H1 (cell line): ENCODE data around the gene NREP. TPM values are rescaled to one million over a fixed set of nuclear protein-coding genes. Genes with fewer than 3 reads are reported as not detected.

Source experiments
- CTCF ChIA-PET: fragments of 300-600 bp; sonication (Branson Sonifier 250); formaldehyde crosslinking; loops from one replicate; lab custom pipeline; 2021; ENCODE audit not compliant: partially characterized antibody; lab: Charles Lee
- POLR2A ChIA-PET: fragments of 300-600 bp; sonication (Branson Sonifier 250); formaldehyde crosslinking; loops from one replicate; lab custom pipeline; 2021; ENCODE audit warnings: inconsistent platforms; ENCODE audit not compliant: partially characterized antibody; lab: Charles Lee
- DNase-seq, 2 experiments: peaks; one replicate each; pipeline versions ENCODE4 v3.0.0 to v3.0.0-alpha.2; 2010 to 2022; ENCODE audit warnings: low spot score in 2 of 2, low read depth in 1 of 2, mixed read lengths in 1 of 2
- FAIRE-seq: peaks from 2 replicates; lab custom pipeline; 2011; peaks lifted over from hg19 to GRCh38; lab: Jason Lieb, UNC
- H2AFZ ChIP-seq: 2 replicates; pipeline ENCODE4 v1.8.1; 2012; ENCODE audit warnings: low read length, inconsistent platforms
- H2AK5ac ChIP-seq: 2 replicates; pipeline ENCODE4 v1.6.1; 2013; ENCODE audit warnings: low read depth, low read length
- H2BK120ac ChIP-seq: replicated peaks from 2 replicates; pipeline ENCODE3; 2013; ENCODE audit warnings: low read depth, low read length, inconsistent platforms
- H2BK12ac ChIP-seq: 2 replicates; pipeline ENCODE4 v1.6.1; 2013; ENCODE audit warnings: low read depth, low read length
- H2BK15ac ChIP-seq: 2 replicates; pipeline ENCODE4 v1.6.1; 2013; ENCODE audit warnings: low read length
- H2BK20ac ChIP-seq: 2 replicates; pipeline ENCODE4 v1.6.1; 2013; ENCODE audit warnings: low read length
- H2BK5ac ChIP-seq: 2 replicates; pipeline ENCODE4 v1.6.1; 2013; ENCODE audit warnings: low read depth, low read length
- H3K14ac ChIP-seq: 2 replicates; pipeline ENCODE4 v1.6.1; 2013; ENCODE audit warnings: inconsistent platforms; ENCODE audit not compliant: insufficient read length
- H3K18ac ChIP-seq: 2 replicates; pipeline ENCODE4 v1.6.1; 2013; ENCODE audit warnings: low read length; ENCODE audit errors: extremely low read depth
- H3K23ac ChIP-seq: 2 replicates; pipeline ENCODE4 v1.6.1; 2013; ENCODE audit warnings: inconsistent platforms; ENCODE audit not compliant: insufficient read length
- H3K23me2 ChIP-seq: 2 replicates; pipeline ENCODE4 v1.6.1; 2013; ENCODE audit warnings: low read depth, low read length
- H3K27ac ChIP-seq: 2 replicates; pipeline ENCODE4 v1.6.1; 2011; ENCODE audit warnings: low read depth, low read length, inconsistent platforms
- H3K27me3 ChIP-seq, 4 experiments: replicated peaks in 1 of 4; 1 replicate in 1 of 4; 2 replicates in 3 of 4; pipeline versions ENCODE4 v1.6.1 to v1.8.1; 2011 to 2013; ENCODE audit warnings: low read length in 3 of 4, mild to moderate bottlenecking in 3 of 4, inconsistent platforms in 2 of 4, mixed read lengths in 2 of 4, moderate library complexity in 1 of 4; ENCODE audit not compliant: control insufficient read depth in 3 of 4, insufficient read depth in 3 of 4; ENCODE audit errors: extremely low read depth in 1 of 4
- H3K36me3 ChIP-seq, 4 experiments: 2 replicates each; pipeline versions ENCODE4 v1.6.1 to v1.8.1; 2011 to 2013; ENCODE audit warnings: mild to moderate bottlenecking in 4 of 4, low read length in 3 of 4, moderate library complexity in 2 of 4, control low read depth in 1 of 4, inconsistent platforms in 1 of 4; ENCODE audit not compliant: insufficient read depth in 4 of 4, control insufficient read depth in 2 of 4
- H3K4ac ChIP-seq: replicated peaks from 2 replicates; pipeline ENCODE3; 2013; ENCODE audit warnings: low read length, low read depth, mixed read lengths, inconsistent platforms; ENCODE audit not compliant: insufficient read length
- H3K4me1 ChIP-seq, 4 experiments: replicated peaks in 1 of 4; 1 replicate in 1 of 4; 2 replicates in 3 of 4; pipeline versions ENCODE4 v1.6.1 to v1.8.1; 2011 to 2013; ENCODE audit warnings: low read length in 3 of 4, inconsistent platforms in 2 of 4, mixed read lengths in 1 of 4; ENCODE audit not compliant: insufficient read depth in 4 of 4, control insufficient read depth in 3 of 4
- H3K4me2 ChIP-seq, 2 experiments: 2 replicates each; pipeline versions ENCODE4 v1.6.1 to v1.8.1; 2011 to 2013; ENCODE audit warnings: low read depth in 2 of 2, low read length in 2 of 2, control low read depth in 1 of 2, inconsistent platforms in 1 of 2, mild to moderate bottlenecking in 1 of 2; ENCODE audit not compliant: insufficient read depth in 1 of 2
- H3K4me3 ChIP-seq, 4 experiments: fragments of 200-600, 300-600 bp in 1 of 4; sonication (generic), shearing (Covaris generic), sonication (Bioruptor Twin) in 1 of 4; 2 replicates each; pipeline versions ENCODE4 v1.5.1 to v1.8.1; 2011 to 2016; ENCODE audit warnings: low read length in 4 of 4, low read depth in 3 of 4, control low read depth in 2 of 4, inconsistent platforms in 2 of 4, mild to moderate bottlenecking in 2 of 4, mixed read lengths in 1 of 4, moderate library complexity in 1 of 4; ENCODE audit not compliant: insufficient read depth in 2 of 4; ENCODE audit errors: extremely low read depth in 1 of 4
- H3K56ac ChIP-seq: replicated peaks from 2 replicates; pipeline ENCODE3; 2013; ENCODE audit warnings: low read depth, mild to moderate bottlenecking, mixed read lengths, low read length, inconsistent platforms; ENCODE audit not compliant: insufficient read length
- H3K79me1 ChIP-seq: 2 replicates; pipeline ENCODE4 v1.6.1; 2013; ENCODE audit warnings: low read depth, low read length, control low read depth
- H3K79me2 ChIP-seq, 2 experiments: 2 replicates each; pipeline versions ENCODE4 v1.6.1 to v1.8.1; 2012 to 2013; ENCODE audit warnings: low read length in 2 of 2, mild to moderate bottlenecking in 2 of 2, inconsistent platforms in 1 of 2; ENCODE audit not compliant: insufficient read depth in 2 of 2, control insufficient read depth in 1 of 2
- H3K9ac ChIP-seq, 4 experiments: replicated peaks in 1 of 4; 1 replicate in 1 of 4; 2 replicates in 3 of 4; pipeline versions ENCODE4 v1.6.1 to v1.8.1; 2011 to 2013; ENCODE audit warnings: low read depth in 3 of 4, low read length in 3 of 4, control low read depth in 2 of 4, mild to moderate bottlenecking in 2 of 4, moderate library complexity in 2 of 4, inconsistent platforms in 1 of 4; ENCODE audit errors: extremely low read depth in 1 of 4
- H3K9me3 ChIP-seq, 2 experiments: 2 replicates each; pipeline versions ENCODE4 v1.6.1 to v1.8.1; 2012 to 2013; ENCODE audit warnings: mild to moderate bottlenecking in 2 of 2, moderate library complexity in 2 of 2, control low read depth in 1 of 2, inconsistent platforms in 1 of 2, low read depth in 1 of 2, low read length in 1 of 2, mixed read lengths in 1 of 2; ENCODE audit not compliant: insufficient read depth in 2 of 2
- H4K20me1 ChIP-seq, 2 experiments: replicated peaks in 1 of 2; 2 replicates each; pipeline versions ENCODE3 to v1.8.1; 2011 to 2013; ENCODE audit warnings: inconsistent platforms in 2 of 2, low read length in 2 of 2, mild to moderate bottlenecking in 1 of 2; ENCODE audit not compliant: insufficient read depth in 2 of 2, control insufficient read depth in 1 of 2
- H4K5ac ChIP-seq: 2 replicates; pipeline ENCODE4 v1.6.1; 2013; ENCODE audit warnings: low read length, low read depth, mixed read lengths, inconsistent platforms; ENCODE audit not compliant: insufficient read length
- H4K8ac ChIP-seq: 2 replicates; pipeline ENCODE4 v1.8.0; 2013; ENCODE audit warnings: mild to moderate bottlenecking, moderate library complexity, low read length, inconsistent platforms; ENCODE audit not compliant: insufficient read depth; ENCODE audit errors: extremely low read depth
- H4K91ac ChIP-seq: replicated peaks from 2 replicates; pipeline ENCODE3; 2013; ENCODE audit warnings: low read length, mixed read lengths, inconsistent platforms; ENCODE audit not compliant: insufficient read length
- ATF2 ChIP-seq: IDR thresholded peaks from 2 replicates; pipeline ENCODE4 v1.6.1; 2012; ENCODE audit warnings: low read length, inconsistent platforms
- CHD2 ChIP-seq: IDR thresholded peaks from 2 replicates; pipeline ENCODE4 v1.6.1; 2012; ENCODE audit warnings: low read length, improper control_type of control experiment
- CREB1 ChIP-seq: IDR thresholded peaks from 2 replicates; pipeline ENCODE4 v1.6.1; 2012; ENCODE audit warnings: inconsistent platforms
- CTBP2 ChIP-seq: IDR thresholded peaks from 2 replicates; pipeline ENCODE4 v1.7.0; 2011; ENCODE audit warnings: borderline replicate concordance, mild to moderate bottlenecking, moderate library complexity, mixed read lengths, low read length; ENCODE audit not compliant: insufficient read depth, insufficient read length
- EGR1 ChIP-seq: IDR thresholded peaks from 2 replicates; pipeline ENCODE4 v1.6.1; 2011; ENCODE audit warnings: low read depth, low read length, borderline replicate concordance
- EZH2 ChIP-seq: fragments of 200-600 bp; sonication (generic); IDR thresholded peaks from 2 replicates; pipeline ENCODE4 v1.7.1; 2012; ENCODE audit warnings: low read depth, mild to moderate bottlenecking, moderate library complexity, low read length, inconsistent platforms; ENCODE audit not compliant: severe bottlenecking
- HDAC6 ChIP-seq: IDR thresholded peaks from one replicate; pipeline ENCODE4 v1.7.1; 2012; ENCODE audit warnings: low read depth, mild to moderate bottlenecking, inconsistent platforms, low read length, moderate library complexity
- RAD21 ChIP-seq, 2 experiments: IDR thresholded peaks in 1 of 2; conservative IDR thresholded peaks in 1 of 2; 2 replicates each; pipeline ENCODE4 v1.6.1; 2011; ENCODE audit warnings: low read depth in 2 of 2, low read length in 2 of 2, improper control_type of control experiment in 1 of 2, inconsistent platforms in 1 of 2, mild to moderate bottlenecking in 1 of 2, moderate library complexity in 1 of 2
- SIX5 ChIP-seq: IDR thresholded peaks from 2 replicates; pipeline ENCODE4 v1.6.1; 2011; ENCODE audit warnings: mild to moderate bottlenecking, low read depth, low read length
- SP2 ChIP-seq: IDR thresholded peaks from 2 replicates; pipeline ENCODE4 v1.6.1; 2012; ENCODE audit warnings: mild to moderate bottlenecking, low read length, inconsistent platforms
- TCF12 ChIP-seq: IDR thresholded peaks from 2 replicates; pipeline ENCODE4 v1.6.1; 2011; ENCODE audit warnings: low read depth, mild to moderate bottlenecking, low read length
- ZNF274 ChIP-seq: IDR thresholded peaks from 2 replicates; pipeline ENCODE4 v1.7.0; 2012; ENCODE audit warnings: low read length, borderline replicate concordance; ENCODE audit errors: extremely low read depth
- WGBS, 2 experiments: shearing (Covaris generic) in 1 of 2; methylation state at CpG; one replicate each; pipeline versions ENCODE4 v1.1.6 to v1.1.7; 2013 to 2015; ENCODE audit warnings: low lambda C conversion rate in 2 of 2, mixed read lengths in 2 of 2, inconsistent platforms in 1 of 2, low coverage in 1 of 2, missing lambda C conversion rate in 1 of 2; ENCODE audit not compliant: insufficient replicate concordance in 2 of 2, insufficient coverage in 1 of 2, insufficient read length in 1 of 2; ENCODE audit errors: extremely low coverage in 1 of 2, missing lambda C conversion rate in 1 of 2; 5-methylcytosine and 5-hydroxymethylcytosine counted together
- polyA plus RNA-seq, 7 experiments: library from polyadenylated mRNA; depleted of rRNA in 3 of 7; stranded (reverse) in 5 of 7; unstranded in 2 of 7; fragments of >200 nt in 5 of 7; fragments of 200-250 nt in 2 of 7; gene quantifications; 1 replicate in 5 of 7; 2 replicates in 1 of 7; 4 replicates in 1 of 7; pipeline versions ENCODE4 v1.2.1 to v1.2.3, GENCODE V29; 2011 to 2013; ENCODE audit warnings: missing spikeins in 2 of 7, mixed read lengths in 2 of 7
- total RNA-seq: library from RNA; stranded (reverse); fragmentation: NEBNext Ultra II Directional; extraction: Animal tissue kit (Norgen Biotek cat#: 25700); gene quantifications from 2 replicates; pipeline ENCODE4 v1.2.1, GENCODE V29; 2021

Gene NREP
- total and polyA plus RNA-seq, 2 of the 8 experiments (the other 6 are each of a cell fraction or from before 2014, with no cell fraction given), result 254 to 301 TPM

- H2BK5ac ChIP-seq, result no peak overlapping the region
- H3K4me3 ChIP-seq, result no peak overlapping the region
- H4K5ac ChIP-seq, result no peak overlapping the region
- no peak overlapping the region for H3K9ac ChIP-seq
- no peaks in the 10 kb centered on the region for H3K9me3 ChIP-seq
- no peak overlapping the region for H2BK120ac ChIP-seq
- no peak for DNase-seq
- H3K4me1 ChIP-seq, result peaks cover 4 to 25% (median 15%) of the 10 kb centered on the region in 4 experiments; a peak in 6 of 7 replicates
- no peak overlapping the region for H2BK15ac ChIP-seq
- no peak overlapping the region for H2BK12ac ChIP-seq
- H3K14ac ChIP-seq, result no peak overlapping the region
- H3K79me1 ChIP-seq, result peaks cover under 1% of the 10 kb centered on the region; the same call in 1 of the 2 replicates
- no peak overlapping the region for H3K56ac ChIP-seq
- H4K20me1 ChIP-seq, result peaks cover 2 to 18% of the 10 kb centered on the region in 2 experiments
- ChIA-PET CTCF (interaction anchor here (0.6 to 1.4 kb wide), 2 partner anchors 10 to 12 kb away, joined by 3 read pairs; no protein-coding TSS in a partner anchor), POLR2A (interaction anchor here (0.8 to 2.2 kb wide), 5 partner anchors 10 to 21 kb away, joined by 3 to 12 read pairs (median 4); no protein-coding TSS in a partner anchor)
- no peak overlapping the region for H2AK5ac ChIP-seq
- no peak overlapping the region for H2AFZ ChIP-seq
- peaks cover 8 to 75% of the 10 kb centered on the region in 2 experiments; a peak in 3 of 4 replicates for H3K79me2 ChIP-seq
- H3K18ac ChIP-seq, result no peak overlapping the region
- H4K91ac ChIP-seq, result no peak overlapping the region
- no peak overlapping the region for H4K8ac ChIP-seq
- WGBS, 2 experiments, result 86% methylated on average over 1 of the region's 1 CpG; no CpG with 5 or more reads in 1 of the 2 experiments
- no peak overlapping the region for H3K27ac ChIP-seq
- no peak overlapping the region for H3K23ac ChIP-seq
- no peak overlapping the region for H3K4me2 ChIP-seq
- FAIRE-seq, result no peak
- no peaks in the 10 kb centered on the region for H3K27me3 ChIP-seq
- H3K4ac ChIP-seq, result no peak overlapping the region
- no peak overlapping the region for H2BK20ac ChIP-seq
- no peaks in the 10 kb centered on the region for H3K23me2 ChIP-seq
- H3K36me3 ChIP-seq, result peaks cover 6 to 26% (median 10%) of the 10 kb centered on the region in 4 experiments
- TF ChIP-seq CHD2 (no peak), SIX5 (no peak), CREB1 (no peak), SP2 (no peak), ZNF274 (no peak), ATF2 (no peak), TCF12 (no peak), RAD21 (IDR thresholded peaks at IDR 0.05 in 1 of 2, conservative IDR thresholded peaks at IDR 0.05 in 1 of 2; ENCODE audit: low read depth in 2 of 2, low read length in 2 of 2) (no peak), HDAC6 (no peak), CTBP2 (no peak), EGR1 (no peak), EZH2 (no peak)
Measured at GRCh38 chr5:111737716-111738115, 19.3 kb downstream of the NREP start.
